ENCODE measurements around the gene LRRC37B. TPM values are rescaled to one million over a fixed set of nuclear protein-coding genes. Genes with fewer than 3 reads are reported as not detected.

LRRC37B gene
- total and polyA plus RNA-seq, 12 donors, result 3.1 to 11.9 (median 3.8) TPM

- TF ChIP-seq CTCF (IDR thresholded peaks at IDR 0.05), result no peak
- ATAC-seq, result no peak
- DNase-seq, result no peak
- H3K27ac ChIP-seq, result no peak overlapping the region
- peaks cover 0 to 91% (median 67%) of the 10 kb centered on the region in 9 donors for H3K36me3 ChIP-seq
- no peak overlapping the region for H3K4me3 ChIP-seq
- no peaks in the 10 kb centered on the region for H3K27me3 ChIP-seq
- H3K9me3 ChIP-seq, result no peaks in the 10 kb centered on the region
- intact Hi-C loops (cut with DNase I), result no loop called here
- 90 to 96% methylated on average over 6 of the region's 6 CpGs for WGBS, 2 donors
- H3K4me1 ChIP-seq, result no peaks in the 10 kb centered on the region
Measured at GRCh38 chr17:31997005-31997404, 10.2 kb upstream of the LRRC37B start.

GRCh38 chr17:32007463-32008298 is 498 bp downstream of the LRRC37B start:
- no peaks in the 10 kb centered on the region for H3K9me3 ChIP-seq
- DNase-seq (peak in 1 of 2 donors; percentile 15), ATAC-seq (peak in 7 of 8 donors; percentile 43 to 81 (median 75))
- intact Hi-C loops (cut with DNase I), result loop anchor here in 8 of 10 donors (5.0 kb wide), 2 partner anchors 130 to 135 kb away; partner anchors contain the start of gene RHOT1 (in 2 of the 8)
- H3K4me3 ChIP-seq, result peak overlapping the region; percentile 65 to 85 (median 76)
- WGBS, 2 donors, result 0 to 1% methylated on average over 62 to 80 of the region's 80 CpGs
- H3K27me3 ChIP-seq, result no peaks in the 10 kb centered on the region
- H3K4me1 ChIP-seq, result peaks cover 3 to 33% (median 24%) of the 10 kb centered on the region in 9 donors
- peak overlapping the region in 9 of 10 donors; percentile 75 to 94 (median 85) for H3K27ac ChIP-seq
- peaks cover 0 to under 1% (median 0%) of the 10 kb centered on the region in 9 donors for H3K36me3 ChIP-seq
- peak in 3 of 9 donors; percentile 3 to 17 (median 10) for TF ChIP-seq CTCF (IDR thresholded peaks at IDR 0.05)

GRCh38 chr17:32009262-32009542 is 2.0 kb downstream of the LRRC37B start:
- Histone ChIP-seq H3K4me1 (peaks cover 3 to 33% (median 24%) of the 10 kb centered on the region in 9 donors), H3K27ac (no peak overlapping the region), H3K9me3 (no peaks in the 10 kb centered on the region), H3K36me3 (no peaks in the 10 kb centered on the region), H3K4me3 (peak overlapping the region in 5 of 10 donors; percentile 65 to 85 (median 76)), H3K27me3 (no peaks in the 10 kb centered on the region)
- ATAC-seq (no peak), DNase-seq (no peak)
- WGBS, 2 donors, result 99 to 100% methylated on average over 2 of the region's 2 CpGs
- no peak for TF ChIP-seq CTCF (IDR thresholded peaks at IDR 0.05)
- intact Hi-C loops (cut with DNase I), result loop anchor here in 8 of 10 donors (5.0 kb wide), 2 partner anchors 128 to 133 kb away; partner anchors contain the start of gene RHOT1 (in 2 of the 8)

GRCh38 chr17:32010114-32010513 is 2.9 kb downstream of the LRRC37B start:
- Histone ChIP-seq H3K27me3 (no peaks in the 10 kb centered on the region), H3K4me1 (peaks cover 3 to 33% (median 24%) of the 10 kb centered on the region in 9 donors), H3K4me3 (no peak overlapping the region), H3K9me3 (no peaks in the 10 kb centered on the region), H3K27ac (no peak overlapping the region), H3K36me3 (no peaks in the 10 kb centered on the region)
- no peak for TF ChIP-seq CTCF (IDR thresholded peaks at IDR 0.05)
- DNase-seq (no peak), ATAC-seq (no peak)
- WGBS, 2 donors, result 83 to 92% methylated on average over 4 of the region's 4 CpGs
- intact Hi-C loops (cut with DNase I), result no loop called here
